Testis (tissue), 3 donors: ENCODE data around the gene UNC13B. TPM values are rescaled to one million over a fixed set of nuclear protein-coding genes. Genes with fewer than 3 reads are reported as not detected.

Source experiments
- DNase-seq: peaks from one replicate; pipeline ENCODE4 v3.0.0-alpha.2; 2019
- H3K27ac ChIP-seq, 2 donors: fragments of 200-600 bp; sonication (generic); one replicate each; pipeline ENCODE4 v1.5.1; 2019
- H3K27me3 ChIP-seq: fragments of 200-600 bp; sonication (generic); one replicate; pipeline ENCODE4 v1.5.1; 2019
- H3K36me3 ChIP-seq: fragments of 200-600 bp; sonication (generic); one replicate; pipeline ENCODE4 v1.5.1; 2017; ENCODE audit warnings: low read depth; ENCODE audit errors: missing control alignments
- H3K4me1 ChIP-seq: fragments of 200-600 bp; sonication (generic); one replicate; pipeline ENCODE4 v1.5.1; 2019
- H3K4me3 ChIP-seq, 2 donors: fragments of 200-600 bp; sonication (generic); one replicate each; pipeline ENCODE4 v1.5.1; 2017 to 2019
- H3K9me3 ChIP-seq: fragments of 200-600 bp; sonication (generic); one replicate; pipeline ENCODE4 v1.5.1; 2017
- POLR2A ChIP-seq: fragments of 450-650 bp; IDR thresholded peaks from one replicate; pipeline ENCODE4 v1.6.1; 2017; ENCODE audit warnings: antibody characterized with exemption, mild to moderate bottlenecking, moderate library complexity
- WGBS, 2 donors: methylation state at CpG; one replicate each; pipeline ENCODE4 v1.1.5; 2018; 5-methylcytosine and 5-hydroxymethylcytosine counted together
- intact Hi-C: fragments of 100-400 bp; cut with DNase I; formaldehyde crosslinking; loops from one replicate; pipeline ENCODE4 v1.15.1; 2023; ENCODE audit warnings: low total_unique reads
- polyA plus RNA-seq: library from polyadenylated mRNA; stranded (reverse); fragments of 350-450 nt; fragmentation: Illumina TruSeq; extraction: RNeasy Lipid Tissue Mini Kit (QIAGEN cat#74804); gene quantifications from one replicate; pipeline ENCODE4 v1.2.3, GENCODE V29; 2014; ENCODE audit warnings: low read depth, low replicate concordance; ENCODE audit not compliant: insufficient read depth
- total RNA-seq, 2 donors: library from RNA; depleted of rRNA; stranded (reverse); fragments of >200 nt; gene quantifications; one replicate each; pipeline ENCODE4 v1.2.3, GENCODE V29; 2016
- TF ChIP-seq, protein P1 (sequence below), 3 experiments: fragments of 450-650 bp in 2 of 3; fragments of 200-600 bp in 1 of 3; sonication (generic) in 1 of 3; IDR thresholded peaks; one replicate each; pipeline ENCODE4 v1.5.1; 2016 to 2019; ENCODE audit warnings: antibody characterized with exemption in 3 of 3, mild to moderate bottlenecking in 2 of 3, moderate library complexity in 1 of 3

Gene UNC13B
- total and polyA plus RNA-seq, 3 donors from 2014 or later = 37.0 to 51.0 (median 40.2) TPM

- intact Hi-C loops = no loop called here
- 86 to 96% methylated on average over 2 of the region's 2 CpGs for WGBS, 2 donors
- H3K36me3 ChIP-seq = no peaks in the 10 kb centered on the region
- H3K27ac ChIP-seq = no peak overlapping the region
- H3K4me3 ChIP-seq = no peak overlapping the region
- no peaks in the 10 kb centered on the region for H3K9me3 ChIP-seq
- no peaks in the 10 kb centered on the region for H3K4me1 ChIP-seq
- TF ChIP-seq POLR2A = no peak
- TF ChIP-seq, protein P1, sequence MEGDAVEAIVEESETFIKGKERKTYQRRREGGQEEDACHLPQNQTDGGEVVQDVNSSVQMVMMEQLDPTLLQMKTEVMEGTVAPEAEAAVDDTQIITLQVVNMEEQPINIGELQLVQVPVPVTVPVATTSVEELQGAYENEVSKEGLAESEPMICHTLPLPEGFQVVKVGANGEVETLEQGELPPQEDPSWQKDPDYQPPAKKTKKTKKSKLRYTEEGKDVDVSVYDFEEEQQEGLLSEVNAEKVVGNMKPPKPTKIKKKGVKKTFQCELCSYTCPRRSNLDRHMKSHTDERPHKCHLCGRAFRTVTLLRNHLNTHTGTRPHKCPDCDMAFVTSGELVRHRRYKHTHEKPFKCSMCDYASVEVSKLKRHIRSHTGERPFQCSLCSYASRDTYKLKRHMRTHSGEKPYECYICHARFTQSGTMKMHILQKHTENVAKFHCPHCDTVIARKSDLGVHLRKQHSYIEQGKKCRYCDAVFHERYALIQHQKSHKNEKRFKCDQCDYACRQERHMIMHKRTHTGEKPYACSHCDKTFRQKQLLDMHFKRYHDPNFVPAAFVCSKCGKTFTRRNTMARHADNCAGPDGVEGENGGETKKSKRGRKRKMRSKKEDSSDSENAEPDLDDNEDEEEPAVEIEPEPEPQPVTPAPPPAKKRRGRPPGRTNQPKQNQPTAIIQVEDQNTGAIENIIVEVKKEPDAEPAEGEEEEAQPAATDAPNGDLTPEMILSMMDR (IDR thresholded peaks at IDR 0.05) = no peak
- no peaks in the 10 kb centered on the region for H3K27me3 ChIP-seq
- DNase-seq = no peak
These were observed 205.6 kb downstream of the UNC13B start for GRCh38 chr9:35367451-35367850.

DNA sequence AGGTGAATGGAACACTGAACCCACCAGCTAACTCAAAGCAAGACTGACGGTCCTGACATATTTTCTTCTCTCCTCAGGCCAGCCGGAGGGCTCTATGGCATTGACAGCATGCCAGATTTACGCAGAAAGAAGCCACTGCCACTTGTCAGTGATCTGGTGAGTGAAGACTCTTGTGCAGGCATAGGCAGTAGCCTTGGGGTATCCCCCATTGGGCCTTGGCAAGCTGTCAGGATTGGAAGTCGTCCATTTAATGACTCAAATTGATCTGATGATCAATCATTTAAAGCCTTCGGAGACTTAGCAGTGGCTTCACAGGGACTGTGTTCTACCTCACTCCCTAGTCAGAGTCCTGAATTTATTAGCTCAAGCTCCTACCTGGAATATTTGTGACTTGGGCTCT, 208.4 kb downstream of the UNC13B start:
- H3K4me1 ChIP-seq = no peaks in the 10 kb centered on the region
- no peak overlapping the region for H3K4me3 ChIP-seq
- no peaks in the 10 kb centered on the region for H3K9me3 ChIP-seq
- no peak for DNase-seq
- H3K27me3 ChIP-seq = no peaks in the 10 kb centered on the region
- no peaks in the 10 kb centered on the region for H3K36me3 ChIP-seq
- no peak overlapping the region for H3K27ac ChIP-seq
- WGBS, 2 donors = 88 to 98% methylated on average over 5 of the region's 5 CpGs
- intact Hi-C loops = no loop called here
- TF ChIP-seq POLR2A = no peak
- TF ChIP-seq, protein P1 (IDR thresholded peaks at IDR 0.05) = no peak

GRCh38 chr9:35374436-35374835, 212.6 kb downstream of the UNC13B start:
- TF ChIP-seq, protein P1 (IDR thresholded peaks at IDR 0.05) = no peak
- TF ChIP-seq POLR2A = no peak
- Histone ChIP-seq H3K27me3 (no peaks in the 10 kb centered on the region), H3K36me3 (no peaks in the 10 kb centered on the region), H3K4me3 (no peak overlapping the region), H3K27ac (no peak overlapping the region), H3K9me3 (no peaks in the 10 kb centered on the region), H3K4me1 (no peaks in the 10 kb centered on the region)
- no peak for DNase-seq
- intact Hi-C loops = no loop called here

DNA sequence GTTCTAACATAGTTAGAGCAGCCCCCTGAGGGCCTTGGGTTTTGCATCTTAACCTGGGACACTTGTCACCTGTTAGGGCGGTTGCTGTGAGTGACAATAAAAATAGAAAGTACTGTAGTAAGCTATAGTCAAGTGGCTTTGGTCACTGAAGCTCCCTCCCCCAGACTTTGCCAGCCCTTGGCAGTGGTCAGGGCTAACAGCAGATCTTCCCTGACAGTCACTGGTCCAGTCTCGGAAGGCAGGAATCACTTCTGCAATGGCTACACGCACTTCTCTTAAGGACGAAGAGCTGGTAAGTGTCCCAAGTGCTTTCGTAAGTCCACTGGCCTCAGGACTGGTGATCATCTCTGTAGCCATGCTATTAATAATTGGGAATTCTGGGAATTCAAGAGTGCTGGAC, 213.1 kb downstream of the UNC13B start:
- no peaks in the 10 kb centered on the region for H3K36me3 ChIP-seq
- no peak overlapping the region for H3K4me3 ChIP-seq
- H3K9me3 ChIP-seq = no peaks in the 10 kb centered on the region
- no peaks in the 10 kb centered on the region for H3K27me3 ChIP-seq
- no peak for TF ChIP-seq POLR2A
- TF ChIP-seq, protein P1 (IDR thresholded peaks at IDR 0.05) = no peak
- peaks cover 4% of the 10 kb centered on the region for H3K4me1 ChIP-seq
- intact Hi-C loops = no loop called here
- WGBS, 2 donors = 92 to 95% methylated on average over 5 of the region's 5 CpGs
- H3K27ac ChIP-seq = no peak overlapping the region
- DNase-seq = no peak

DNA sequence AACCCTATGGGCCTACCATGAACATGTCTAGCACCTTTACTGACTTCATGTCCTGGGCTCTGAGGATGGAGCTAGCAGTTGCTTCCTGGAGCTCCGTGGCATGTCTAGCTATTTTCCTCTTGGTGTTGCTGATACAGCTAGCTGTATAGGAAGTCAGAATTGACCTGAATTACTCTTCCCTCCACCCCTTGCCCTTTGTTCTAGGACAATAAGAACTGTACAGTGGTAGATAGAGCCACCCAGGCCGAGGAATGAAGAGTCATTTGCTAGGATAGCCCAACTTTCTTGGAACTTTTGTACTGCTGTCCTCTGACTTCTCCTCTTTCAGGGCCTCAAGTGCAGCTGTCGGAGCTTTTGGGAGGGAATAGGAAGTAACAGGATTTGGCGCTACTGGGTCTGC, 218.2 kb downstream of the UNC13B start:
- no peak for DNase-seq
- Histone ChIP-seq H3K4me3 (no peak overlapping the region), H3K27me3 (no peaks in the 10 kb centered on the region), H3K36me3 (no peaks in the 10 kb centered on the region), H3K27ac (peak overlapping the region; percentile 78 to 84), H3K9me3 (no peaks in the 10 kb centered on the region), H3K4me1 (peaks cover 14% of the 10 kb centered on the region)
- intact Hi-C loops = no loop called here
- TF ChIP-seq POLR2A = no peak
- TF ChIP-seq, protein P1 (IDR thresholded peaks at IDR 0.05) = no peak
- WGBS, 2 donors = 67 to 72% methylated on average over 3 to 4 of the region's 4 CpGs
